Activated CD8-positive, alpha-beta T cell treated with anti-CD3 and anti-CD28 coated beads for 36 hours (primary cell): ENCODE data around the gene RAET1E. TPM values are rescaled to one million over a fixed set of nuclear protein-coding genes. Genes with fewer than 3 reads are reported as not detected.

Experiments used
- ATAC-seq: fragments of 200-7000 bp; cut with Tn5 transposase; one replicate; pipeline ENCODE4 v1.10.0; 2021; ENCODE audit warnings: mild to moderate bottlenecking, moderate library complexity
- CTCF ChIA-PET: fragments of 350-600 bp; sonication (Branson Sonifier 250); formaldehyde crosslinking; loops from one replicate; lab custom pipeline; 2021; ENCODE audit warnings: antibody characterized with exemption; lab: Charles Lee
- POLR2A ChIA-PET: fragments of 350-600 bp; sonication (Branson Sonifier 250); formaldehyde crosslinking; loops from one replicate; lab custom pipeline; 2021; ENCODE audit warnings: antibody characterized with exemption; lab: Charles Lee
- DNase-seq: peaks from one replicate; pipeline ENCODE4 v3.0.0-alpha.2; 2020
- H3K27ac Mint-ChIP-seq: one replicate; pipeline ENCODE4 v1.8.0; 2021; ENCODE audit warnings: mild to moderate bottlenecking, mixed read lengths
- H3K27me3 Mint-ChIP-seq: one replicate; pipeline ENCODE4 v1.8.0; 2021; ENCODE audit warnings: mixed read lengths
- H3K36me3 Mint-ChIP-seq: one replicate; pipeline ENCODE4 v1.8.0; 2021; ENCODE audit warnings: low read depth, mixed read lengths
- H3K4me1 Mint-ChIP-seq: one replicate; pipeline ENCODE4 v1.8.0; 2021; ENCODE audit warnings: low read depth, mixed read lengths
- H3K4me3 Mint-ChIP-seq: one replicate; pipeline ENCODE4 v1.8.0; 2021; ENCODE audit warnings: mild to moderate bottlenecking, moderate library complexity, mixed read lengths
- H3K9me3 Mint-ChIP-seq: one replicate; pipeline ENCODE4 v1.8.0; 2021; ENCODE audit warnings: mixed read lengths
- intact Hi-C: fragments of 100-400 bp; cut with micrococcal nuclease; formaldehyde crosslinking; loops from one replicate; pipeline ENCODE4 v1.10.0; 2022
- total RNA-seq, 2 experiments: library from RNA; stranded (reverse); gene quantifications; one replicate each; pipeline ENCODE4 v1.2.3, GENCODE V29; 2021
- TF ChIP-seq, protein P1 (sequence below): fragments of 200-600 bp; IDR thresholded peaks from one replicate; pipeline ENCODE4 v1.8.0; 2022; ENCODE audit warnings: antibody characterized with exemption, mild to moderate bottlenecking

Gene RAET1E
- total RNA-seq, 2 experiments from 2014 or later, result not detected

DNA sequence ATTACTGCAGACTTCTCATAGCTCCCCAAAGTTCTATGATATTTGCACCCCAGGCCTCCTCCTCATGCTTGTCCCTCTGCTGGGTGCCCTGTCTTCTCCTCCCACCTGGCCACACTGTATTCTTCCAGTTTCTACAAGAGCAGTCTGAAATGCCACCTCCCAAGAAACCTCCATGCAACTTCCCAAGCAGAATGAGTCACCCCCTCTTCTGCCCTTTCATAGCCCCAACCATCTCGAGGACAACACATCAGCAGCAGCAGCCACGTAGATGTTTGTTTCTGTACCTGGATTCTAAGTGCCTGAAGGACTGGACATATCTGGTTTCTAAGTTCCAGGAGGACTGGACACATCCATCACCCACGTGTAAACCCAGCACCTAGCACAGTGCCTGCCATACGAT is 37.3 kb upstream of the RAET1E start:
- Mint-ChIP-seq H3K27ac (no peak overlapping the region), H3K27me3 (peaks cover 72% of the 10 kb centered on the region), H3K9me3 (no peaks in the 10 kb centered on the region), H3K36me3 (no peaks in the 10 kb centered on the region), H3K4me1 (peaks cover 26% of the 10 kb centered on the region), H3K4me3 (no peak overlapping the region)
- CTCF ChIA-PET, result interaction anchor here (0.6 to 2.8 kb wide), 6 partner anchors 11 to 100 kb away, joined by 3 to 16 read pairs (median 4); no protein-coding TSS in a partner anchor
- POLR2A ChIA-PET, result no interaction called here
- TF ChIP-seq, protein P1, sequence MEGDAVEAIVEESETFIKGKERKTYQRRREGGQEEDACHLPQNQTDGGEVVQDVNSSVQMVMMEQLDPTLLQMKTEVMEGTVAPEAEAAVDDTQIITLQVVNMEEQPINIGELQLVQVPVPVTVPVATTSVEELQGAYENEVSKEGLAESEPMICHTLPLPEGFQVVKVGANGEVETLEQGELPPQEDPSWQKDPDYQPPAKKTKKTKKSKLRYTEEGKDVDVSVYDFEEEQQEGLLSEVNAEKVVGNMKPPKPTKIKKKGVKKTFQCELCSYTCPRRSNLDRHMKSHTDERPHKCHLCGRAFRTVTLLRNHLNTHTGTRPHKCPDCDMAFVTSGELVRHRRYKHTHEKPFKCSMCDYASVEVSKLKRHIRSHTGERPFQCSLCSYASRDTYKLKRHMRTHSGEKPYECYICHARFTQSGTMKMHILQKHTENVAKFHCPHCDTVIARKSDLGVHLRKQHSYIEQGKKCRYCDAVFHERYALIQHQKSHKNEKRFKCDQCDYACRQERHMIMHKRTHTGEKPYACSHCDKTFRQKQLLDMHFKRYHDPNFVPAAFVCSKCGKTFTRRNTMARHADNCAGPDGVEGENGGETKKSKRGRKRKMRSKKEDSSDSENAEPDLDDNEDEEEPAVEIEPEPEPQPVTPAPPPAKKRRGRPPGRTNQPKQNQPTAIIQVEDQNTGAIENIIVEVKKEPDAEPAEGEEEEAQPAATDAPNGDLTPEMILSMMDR, result no peak
- intact Hi-C loops, result loop anchor here (5.0 to 10.0 kb wide), 2 partner anchors 67 to 410 kb away; no protein-coding TSS in a partner anchor
- ATAC-seq, result no peak
- no peak for DNase-seq

DNA sequence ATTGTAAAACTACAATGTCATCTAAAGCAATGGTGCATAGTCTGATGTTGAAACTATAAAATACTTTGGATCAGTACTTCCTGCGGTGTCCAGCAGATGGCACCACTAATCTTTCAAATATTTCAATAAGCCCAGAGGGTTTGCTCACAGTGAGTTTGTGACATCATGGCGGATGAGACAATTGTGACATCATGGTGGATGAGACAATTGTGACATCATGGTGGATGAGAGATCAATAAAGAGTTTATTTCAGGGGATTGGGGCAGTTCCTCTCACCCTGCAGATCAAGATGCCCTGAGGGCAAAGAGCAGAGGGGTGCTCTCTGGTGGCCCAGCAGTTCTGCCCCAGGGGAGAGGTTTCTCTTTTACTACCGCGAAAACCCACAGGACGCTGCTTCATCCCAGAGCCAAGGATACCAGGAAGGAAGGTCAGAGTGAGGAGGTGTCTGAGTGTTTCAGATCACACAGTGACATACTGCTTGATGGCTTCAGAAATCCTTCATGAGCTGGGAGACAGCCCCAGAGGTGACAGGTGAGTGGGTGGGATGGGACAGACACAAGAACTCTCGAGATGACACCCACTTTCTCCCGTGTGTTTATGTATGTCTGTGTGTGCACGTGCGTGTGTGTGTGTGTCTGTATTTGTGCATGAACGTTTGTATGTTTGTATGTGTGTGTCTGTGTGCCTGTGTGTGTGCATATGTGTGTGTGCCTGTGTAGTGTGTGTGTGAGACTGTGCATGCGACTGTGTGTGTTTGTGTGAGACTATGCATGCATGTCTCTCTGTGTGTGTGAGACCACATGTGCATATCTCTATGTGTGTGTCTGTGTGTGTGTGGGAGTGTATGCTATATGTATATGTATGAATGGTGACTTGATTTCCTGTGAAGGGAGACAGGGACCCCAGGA is 36.6 kb upstream of the RAET1E start:
- no peaks in the 10 kb centered on the region for H3K36me3 Mint-ChIP-seq
- peaks cover 19% of the 10 kb centered on the region for H3K4me1 Mint-ChIP-seq
- no peak overlapping the region for H3K4me3 Mint-ChIP-seq
- intact Hi-C loops, result loop anchor here (1.0 to 10.0 kb wide), 3 partner anchors 68 to 410 kb away; no protein-coding TSS in a partner anchor
- H3K27me3 Mint-ChIP-seq, result peaks cover 71% of the 10 kb centered on the region
- ChIA-PET POLR2A (no interaction called here), CTCF (interaction anchor here (1.0 to 2.8 kb wide), 5 partner anchors 27 to 101 kb away, joined by 3 to 16 read pairs (median 4); no protein-coding TSS in a partner anchor)
- peak; percentile 89 for DNase-seq
- TF ChIP-seq, protein P1, result peak; percentile 79
- no peaks in the 10 kb centered on the region for H3K9me3 Mint-ChIP-seq
- ATAC-seq, result peak; percentile 53
- H3K27ac Mint-ChIP-seq, result no peak overlapping the region

DNA sequence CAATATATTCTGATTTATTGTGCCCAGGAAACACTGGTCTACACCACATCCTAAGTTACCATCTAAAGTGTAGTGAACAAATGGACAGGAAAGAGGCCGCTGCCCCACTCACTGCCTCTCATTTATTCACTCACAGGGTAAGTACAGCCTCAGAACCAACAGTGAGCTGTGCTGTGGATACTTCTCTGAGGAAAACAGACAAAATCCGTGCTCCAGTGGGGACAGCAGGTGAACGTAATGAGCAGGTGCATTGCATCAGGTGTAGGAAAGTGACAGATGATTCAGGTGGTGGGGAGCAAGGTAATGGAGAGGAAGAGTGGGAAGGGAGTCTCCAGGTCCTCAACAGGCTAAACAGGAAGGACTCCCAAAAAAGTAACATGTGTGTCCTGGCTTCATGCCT is 35.5 kb upstream of the RAET1E start:
- TF ChIP-seq, protein P1, result no peak
- no peaks in the 10 kb centered on the region for H3K9me3 Mint-ChIP-seq
- DNase-seq (no peak), ATAC-seq (no peak)
- no peak overlapping the region for H3K27ac Mint-ChIP-seq
- ChIA-PET CTCF (interaction anchor here (1.4 kb wide), 1 partner anchor 83 kb away, joined by 6 read pairs; no protein-coding TSS in a partner anchor), POLR2A (no interaction called here)
- intact Hi-C loops, result loop anchor here (10.0 kb wide), 1 partner anchor 411 kb away; no protein-coding TSS in a partner anchor
- H3K27me3 Mint-ChIP-seq, result peaks cover 74% of the 10 kb centered on the region
- H3K4me3 Mint-ChIP-seq, result no peak overlapping the region
- H3K4me1 Mint-ChIP-seq, result peaks cover 12% of the 10 kb centered on the region
- H3K36me3 Mint-ChIP-seq, result no peaks in the 10 kb centered on the region

DNA sequence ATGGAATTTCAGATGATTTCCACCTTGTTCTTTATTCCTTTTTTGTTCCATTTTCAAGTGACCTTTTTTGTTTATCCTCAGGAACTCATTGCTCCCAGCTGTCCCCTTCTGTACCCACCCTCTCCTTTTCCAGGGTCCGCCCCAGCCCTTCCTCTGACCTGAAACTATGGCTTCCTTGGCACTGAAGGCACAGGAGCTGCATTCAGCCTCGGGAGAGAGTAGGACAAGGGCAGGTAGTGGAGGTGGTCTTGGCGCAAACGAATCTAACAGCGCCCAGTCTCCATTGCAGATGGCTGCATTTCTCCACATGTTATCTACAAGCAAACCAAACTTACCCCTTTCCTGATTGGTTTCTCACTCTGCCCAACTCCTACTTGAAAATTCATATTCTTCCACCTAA is 35.1 kb upstream of the RAET1E start:
- H3K4me3 Mint-ChIP-seq, result no peak overlapping the region
- intact Hi-C loops, result loop anchor here (10.0 kb wide), 1 partner anchor 412 kb away; no protein-coding TSS in a partner anchor
- H3K27ac Mint-ChIP-seq, result no peak overlapping the region
- POLR2A ChIA-PET, result no interaction called here
- TF ChIP-seq, protein P1, result no peak
- ATAC-seq (no peak), DNase-seq (no peak)
- H3K36me3 Mint-ChIP-seq, result no peaks in the 10 kb centered on the region
- no peaks in the 10 kb centered on the region for H3K9me3 Mint-ChIP-seq
- H3K4me1 Mint-ChIP-seq, result peaks cover 10% of the 10 kb centered on the region
- peaks cover 78% of the 10 kb centered on the region for H3K27me3 Mint-ChIP-seq
- CTCF ChIA-PET, result interaction anchor here (1.4 kb wide), 1 partner anchor 84 kb away, joined by 6 read pairs; no protein-coding TSS in a partner anchor
